SK-N-SH (cell line): ENCODE measurements around the gene RNF40. TPM values are rescaled to one million over a fixed set of nuclear protein-coding genes. Genes with fewer than 3 reads are reported as not detected.

Experiments
- CTCF ChIA-PET: fragments of 300-600, 350-600 bp; formaldehyde crosslinking; extraction: SDS; loops from one replicate; lab custom pipeline; 2021; lab: Yijun Ruan, JAX
- POLR2A ChIA-PET: fragments of 350-600 bp; sonication (Branson Sonifier 250); formaldehyde crosslinking; extraction: SDS; loops from one replicate; lab custom pipeline; 2020; ENCODE audit warnings: antibody characterized with exemption, inconsistent platforms; lab: Yijun Ruan, JAX
- DNase-seq: peaks from one replicate; pipeline ENCODE4 v3.0.0; 2012
- H2AFZ ChIP-seq: fragments of 200-600 bp; sonication (generic); 2 replicates; pipeline ENCODE4 v1.8.1; 2016; ENCODE audit warnings: antibody characterized with exemption, mild to moderate bottlenecking, low read depth
- H3F3A ChIP-seq: fragments of 200-600 bp; sonication (generic); replicated peaks from 2 replicates; pipeline ENCODE3; 2016; ENCODE audit warnings: antibody characterized with exemption, mild to moderate bottlenecking; ENCODE audit not compliant: insufficient read depth
- H3K27ac ChIP-seq, 2 experiments: fragments of 200-500 bp in 1 of 2; fragments of 200-600 bp in 1 of 2; sonication (Bioruptor generic) in 1 of 2; sonication (generic), shearing (Covaris generic) in 1 of 2; 2 replicates each; pipeline versions ENCODE4 v1.5.1 to v1.6.1; 2014 to 2016; ENCODE audit warnings: low read depth in 2 of 2, inconsistent platforms in 1 of 2, low read length in 1 of 2, mild to moderate bottlenecking in 1 of 2, mixed read lengths in 1 of 2
- H3K27me3 ChIP-seq: fragments of 200-600 bp; sonication (generic), shearing (Covaris generic); 2 replicates; pipeline ENCODE4 v1.6.1; 2016; ENCODE audit warnings: mixed run types; ENCODE audit not compliant: insufficient read depth
- H3K36me3 ChIP-seq, 2 experiments: fragments of 200-500 bp in 1 of 2; fragments of 200-600 bp in 1 of 2; sonication (Bioruptor generic) in 1 of 2; sonication (generic) in 1 of 2; replicated peaks in 1 of 2; 2 replicates each; pipeline versions ENCODE3 to v1.5.1; 2014 to 2016; ENCODE audit warnings: low read length in 1 of 2, mild to moderate bottlenecking in 1 of 2; ENCODE audit not compliant: insufficient read depth in 2 of 2, control insufficient read depth in 1 of 2
- H3K4me1 ChIP-seq, 2 experiments: fragments of 200-500 bp in 1 of 2; fragments of 200-600 bp in 1 of 2; sonication (Bioruptor generic) in 1 of 2; sonication (generic), shearing (Covaris generic) in 1 of 2; 2 replicates each; pipeline versions ENCODE4 v1.5.1 to v1.6.1; 2014 to 2016; ENCODE audit warnings: low read depth in 1 of 2, low read length in 1 of 2, mixed run types in 1 of 2; ENCODE audit not compliant: insufficient read depth in 2 of 2, control insufficient read depth in 1 of 2
- H3K4me2 ChIP-seq: fragments of 200-600 bp; sonication (generic), shearing (Covaris generic); 2 replicates; pipeline ENCODE4 v1.6.1; 2017; ENCODE audit warnings: mixed run types
- H3K4me3 ChIP-seq, 2 experiments: fragments of 200-500 bp in 1 of 2; fragments of 200-600 bp in 1 of 2; sonication (Bioruptor generic) in 1 of 2; sonication (generic), shearing (Covaris generic) in 1 of 2; 2 replicates each; pipeline versions ENCODE4 v1.5.1 to v1.8.1; 2014 to 2016; ENCODE audit warnings: low read depth in 2 of 2, inconsistent platforms in 1 of 2, low read length in 1 of 2, mild to moderate bottlenecking in 1 of 2, mixed read lengths in 1 of 2, moderate library complexity in 1 of 2
- H3K79me2 ChIP-seq: fragments of 200-600 bp; sonication (generic); 2 replicates; pipeline ENCODE4 v1.8.1; 2017; ENCODE audit warnings: mild to moderate bottlenecking; ENCODE audit not compliant: insufficient read depth
- H3K9ac ChIP-seq: fragments of 200-600 bp; sonication (generic); 2 replicates; pipeline ENCODE4 v1.6.1; 2017; ENCODE audit warnings: mixed run types
- H3K9me2 ChIP-seq: fragments of 200-600 bp; sonication (generic); 2 replicates; pipeline ENCODE4 v1.6.1; 2017; ENCODE audit warnings: mixed run types
- H3K9me3 ChIP-seq: fragments of 200-600 bp; sonication (generic); 2 replicates; pipeline ENCODE4 v1.6.1; 2017; ENCODE audit warnings: mixed run types, mild to moderate bottlenecking, moderate library complexity
- H4K20me1 ChIP-seq: fragments of 200-600 bp; sonication (generic); 2 replicates; pipeline ENCODE4 v1.6.1; 2017; ENCODE audit warnings: mild to moderate bottlenecking, mixed run types; ENCODE audit not compliant: insufficient read depth
- ELF1 ChIP-seq: IDR thresholded peaks from 2 replicates; pipeline ENCODE4 v1.4.0; 2012
- EP300 ChIP-seq, 2 experiments: IDR thresholded peaks; 2 replicates each; pipeline versions ENCODE4 v1.4.0 to v1.6.1; 2012; ENCODE audit warnings: borderline replicate concordance in 1 of 2, low read depth in 1 of 2, low read length in 1 of 2
- FOSL2 ChIP-seq: IDR thresholded peaks from 2 replicates; pipeline ENCODE4 v1.4.0; 2012; ENCODE audit warnings: low read depth, mild to moderate bottlenecking, moderate library complexity, borderline replicate concordance
- GABPA ChIP-seq: IDR thresholded peaks from 2 replicates; pipeline ENCODE4 v1.4.0; 2012; ENCODE audit warnings: low read depth, mild to moderate bottlenecking
- IRF3 ChIP-seq: fragments of 150-350 bp; IDR thresholded peaks from 2 replicates; pipeline ENCODE4 v1.6.1; 2016; ENCODE audit warnings: mild to moderate bottlenecking, low read depth, low read length
- JUND ChIP-seq: IDR thresholded peaks from 2 replicates; pipeline ENCODE4 v1.4.0; 2012
- MAX ChIP-seq: IDR thresholded peaks from 2 replicates; pipeline ENCODE4 v1.4.0; 2012; ENCODE audit warnings: low read depth
- MEF2A ChIP-seq: IDR thresholded peaks from 2 replicates; pipeline ENCODE4 v1.4.0; 2012; ENCODE audit warnings: low read depth, borderline replicate concordance
- MXI1 ChIP-seq: IDR thresholded peaks from 2 replicates; pipeline ENCODE4 v1.6.1; 2012; ENCODE audit warnings: mild to moderate bottlenecking, low read depth, low read length, improper control_type of control experiment
- NRF1 ChIP-seq: IDR thresholded peaks from 2 replicates; pipeline ENCODE4 v1.6.1; 2012; ENCODE audit warnings: low read depth, mild to moderate bottlenecking, low read length
- PBX3 ChIP-seq: IDR thresholded peaks from 2 replicates; pipeline ENCODE4; 2012
- RAD21 ChIP-seq: IDR thresholded peaks from 2 replicates; pipeline ENCODE4 v1.6.1; 2012; ENCODE audit warnings: mild to moderate bottlenecking, low read length
- REST ChIP-seq: IDR thresholded peaks from 2 replicates; pipeline ENCODE4 v1.6.1; 2012; ENCODE audit warnings: mild to moderate bottlenecking, low read depth, low read length, moderate library complexity
- RXRA ChIP-seq: IDR thresholded peaks from 2 replicates; pipeline ENCODE4 v1.4.0; 2012; ENCODE audit warnings: low read depth, mild to moderate bottlenecking, borderline replicate concordance
- TAF1 ChIP-seq: IDR thresholded peaks from 2 replicates; pipeline ENCODE4 v1.6.1; 2012; ENCODE audit warnings: low read depth, mild to moderate bottlenecking, low read length, moderate library complexity, borderline replicate concordance
- USF2 ChIP-seq: fragments of 150-350 bp; IDR thresholded peaks from 2 replicates; pipeline ENCODE4 v1.6.1; 2017; ENCODE audit warnings: antibody characterized with exemption, low read length, low read depth, borderline replicate concordance
- YY1 ChIP-seq: IDR thresholded peaks from 2 replicates; pipeline ENCODE4 v1.4.0; 2012; ENCODE audit warnings: low read depth, mild to moderate bottlenecking
- WGBS: methylation state at CpG from one replicate; pipeline ENCODE4 v1.1.6; 2017; ENCODE audit warnings: low lambda C conversion rate; 5-methylcytosine and 5-hydroxymethylcytosine counted together
- polyA plus RNA-seq, 3 experiments: library from polyadenylated mRNA; depleted of rRNA; stranded (reverse); fragments of >200 nt; gene quantifications; 2 replicates each; pipeline ENCODE4 v1.2.3, GENCODE V29; 2012

The RNF40 gene
- polyA plus RNA-seq, 1 of the 3 experiments (the other 2 are of a cell fraction) = 49.8 TPM

GRCh38 chr16:30743716-30744115 lies 18.4 kb upstream of the RNF40 start:
- Histone ChIP-seq H4K20me1 (0 out of 2 replicates have a peak, but pooled peaks cover 7% of the 10 kb centered on the region), H3K36me3 (peaks cover 14 to 31% of the 10 kb centered on the region in 2 experiments), H3K79me2 (peaks cover 2% of the 10 kb centered on the region; the same call in 1 of the 2 replicates), H3K27ac (no peak overlapping the region), H3K9ac (no peak overlapping the region), H3K4me2 (no peak overlapping the region), H3F3A (peaks cover 38% of the 10 kb centered on the region), H3K9me3 (no peaks in the 10 kb centered on the region), H3K9me2 (no peaks in the 10 kb centered on the region), H3K4me3 (no peak overlapping the region), H3K4me1 (peaks cover 15 to 29% of the 10 kb centered on the region in 2 experiments; a peak in 3 of 4 replicates), H3K27me3 (no peaks in the 10 kb centered on the region), H2AFZ (no peak overlapping the region)
- TF ChIP-seq YY1 (no peak), RXRA (no peak), ELF1 (no peak), MAX (no peak), IRF3 (no peak), EP300 (IDR thresholded peaks at IDR 0.05; ENCODE audit: borderline replicate concordance in 1 of 2, low read depth in 1 of 2, low read length in 1 of 2) (no peak), MXI1 (no peak), MEF2A (no peak), JUND (no peak), TAF1 (no peak), FOSL2 (no peak), USF2 (no peak), GABPA (no peak), PBX3 (no peak), RAD21 (no peak), REST (no peak), NRF1 (no peak)
- WGBS = 93% methylated on average over 11 of the region's 11 CpGs
- DNase-seq = no peak
- POLR2A ChIA-PET = no interaction called here
- CTCF ChIA-PET = no interaction called here
